ENCODE data around the gene ZNF618. TPM values are rescaled to one million over a fixed set of nuclear protein-coding genes. Genes with fewer than 3 reads are reported as not detected.

ZNF618 gene
- polyA plus RNA-seq, 1 of the 3 experiments (the other 2 are of a cell fraction): 6.2 TPM

DNA sequence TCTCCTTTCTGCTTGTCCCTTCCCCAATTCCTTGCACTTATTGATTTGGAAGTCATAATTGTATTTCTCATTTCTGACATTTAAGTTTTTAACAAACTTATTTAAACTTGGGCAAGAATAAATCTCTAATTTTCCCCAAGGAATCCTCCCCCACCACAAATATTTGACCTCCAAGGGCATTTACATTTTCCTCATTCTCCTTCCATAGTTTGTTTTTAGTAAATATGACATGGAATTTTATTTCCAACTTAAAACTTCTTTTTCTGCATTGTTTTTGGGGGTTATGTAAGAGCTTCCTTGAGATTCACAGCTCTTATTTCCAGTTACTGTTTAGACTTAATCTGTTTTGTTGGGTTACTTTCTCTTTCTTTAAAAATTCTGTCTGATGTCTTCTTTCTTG is 64.9 kb downstream of the ZNF618 start:
- Histone ChIP-seq H2AFZ (ENCODE audit: low read depth) (no peak overlapping the region), H3K27ac (ENCODE audit: low read depth in 2 of 2, low read length in 1 of 2) (no peak overlapping the region), H3K4me1 (ENCODE audit: control insufficient read depth in 1 of 2, insufficient read depth in 2 of 2, low read depth in 1 of 2, low read length in 1 of 2) (peaks cover 8 to 9% of the 10 kb centered on the region in 2 experiments; a peak in 3 of 4 replicates), H3K9me2 (no peaks in the 10 kb centered on the region), H3K4me2 (no peak overlapping the region), H3K4me3 (ENCODE audit: low read depth in 2 of 2, low read length in 1 of 2) (no peak overlapping the region), H3K27me3 (ENCODE audit: insufficient read depth) (no peaks in the 10 kb centered on the region), H4K20me1 (ENCODE audit: insufficient read depth) (peaks cover 9% of the 10 kb centered on the region), H3K9ac (no peak overlapping the region), H3K79me2 (ENCODE audit: insufficient read depth) (peaks cover 85% of the 10 kb centered on the region), H3F3A (replicated peaks; ENCODE audit: insufficient read depth) (peaks cover 11% of the 10 kb centered on the region), H3K9me3 (peaks cover 19% of the 10 kb centered on the region), H3K36me3 (replicated peaks in 1 of 2; ENCODE audit: control insufficient read depth in 1 of 2, insufficient read depth in 2 of 2, low read length in 1 of 2) (peaks cover 3 to 20% of the 10 kb centered on the region in 2 experiments)
- no peak for DNase-seq
- no peak for TF ChIP-seq EZH2phosphoT487 (IDR thresholded peaks at IDR 0.05; ENCODE audit: borderline replicate concordance, low read depth)
- TF ChIP-seq RXRA (IDR thresholded peaks at IDR 0.05; ENCODE audit: borderline replicate concordance, low read depth): no peak
- TF ChIP-seq GATA2 (CRISPR knock-in tag; IDR thresholded peaks at IDR 0.05): no peak
- TF ChIP-seq SIN3A (IDR thresholded peaks at IDR 0.05; ENCODE audit: borderline replicate concordance, low read depth, low read length): no peak
- TF ChIP-seq FOXM1 (IDR thresholded peaks at IDR 0.05; ENCODE audit: low read depth): no peak
- TF ChIP-seq, protein P1, sequence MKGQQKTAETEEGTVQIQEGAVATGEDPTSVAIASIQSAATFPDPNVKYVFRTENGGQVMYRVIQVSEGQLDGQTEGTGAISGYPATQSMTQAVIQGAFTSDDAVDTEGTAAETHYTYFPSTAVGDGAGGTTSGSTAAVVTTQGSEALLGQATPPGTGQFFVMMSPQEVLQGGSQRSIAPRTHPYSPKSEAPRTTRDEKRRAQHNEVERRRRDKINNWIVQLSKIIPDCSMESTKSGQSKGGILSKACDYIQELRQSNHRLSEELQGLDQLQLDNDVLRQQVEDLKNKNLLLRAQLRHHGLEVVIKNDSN (IDR thresholded peaks at IDR 0.05; ENCODE audit: borderline replicate concordance, low read depth): no peak
- no peak for TF ChIP-seq GABPA (IDR thresholded peaks at IDR 0.05; ENCODE audit: low read depth)
- no peak for TF ChIP-seq EP300 (IDR thresholded peaks at IDR 0.05; ENCODE audit: borderline replicate concordance in 1 of 2, low read depth in 1 of 2, low read length in 1 of 2)
- TF ChIP-seq NFIC (IDR thresholded peaks at IDR 0.05; ENCODE audit: borderline replicate concordance): no peak
- TF ChIP-seq, protein P2, sequence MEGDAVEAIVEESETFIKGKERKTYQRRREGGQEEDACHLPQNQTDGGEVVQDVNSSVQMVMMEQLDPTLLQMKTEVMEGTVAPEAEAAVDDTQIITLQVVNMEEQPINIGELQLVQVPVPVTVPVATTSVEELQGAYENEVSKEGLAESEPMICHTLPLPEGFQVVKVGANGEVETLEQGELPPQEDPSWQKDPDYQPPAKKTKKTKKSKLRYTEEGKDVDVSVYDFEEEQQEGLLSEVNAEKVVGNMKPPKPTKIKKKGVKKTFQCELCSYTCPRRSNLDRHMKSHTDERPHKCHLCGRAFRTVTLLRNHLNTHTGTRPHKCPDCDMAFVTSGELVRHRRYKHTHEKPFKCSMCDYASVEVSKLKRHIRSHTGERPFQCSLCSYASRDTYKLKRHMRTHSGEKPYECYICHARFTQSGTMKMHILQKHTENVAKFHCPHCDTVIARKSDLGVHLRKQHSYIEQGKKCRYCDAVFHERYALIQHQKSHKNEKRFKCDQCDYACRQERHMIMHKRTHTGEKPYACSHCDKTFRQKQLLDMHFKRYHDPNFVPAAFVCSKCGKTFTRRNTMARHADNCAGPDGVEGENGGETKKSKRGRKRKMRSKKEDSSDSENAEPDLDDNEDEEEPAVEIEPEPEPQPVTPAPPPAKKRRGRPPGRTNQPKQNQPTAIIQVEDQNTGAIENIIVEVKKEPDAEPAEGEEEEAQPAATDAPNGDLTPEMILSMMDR (IDR thresholded peaks at IDR 0.05): no peak
- TF ChIP-seq JUND (IDR thresholded peaks at IDR 0.05): no peak
- TF ChIP-seq RCOR1 (IDR thresholded peaks at IDR 0.05; ENCODE audit: low read length): no peak
- ChIA-PET POLR2A (no interaction called here), CTCF (no interaction called here)

DNA sequence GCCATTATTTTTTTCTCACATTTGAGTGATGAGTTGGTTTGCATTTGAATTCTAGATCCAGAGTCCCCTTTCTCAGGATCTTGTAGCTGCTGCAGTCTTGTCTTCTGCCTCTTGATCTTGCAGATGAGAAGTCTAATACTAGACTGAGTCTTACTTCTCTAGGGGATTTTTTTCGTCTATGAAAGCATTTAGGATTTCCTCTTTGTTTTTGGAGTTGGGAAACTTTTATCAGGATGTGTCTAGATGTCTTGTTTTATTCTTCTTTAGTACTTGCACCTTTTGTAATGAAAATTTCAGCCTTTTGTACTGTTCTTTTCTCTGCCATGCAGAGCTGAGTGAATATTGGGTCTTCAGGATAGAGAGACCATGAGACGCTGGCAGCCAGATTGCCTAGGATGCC is 65.4 kb downstream of the ZNF618 start:
- H3K27ac ChIP-seq (ENCODE audit: low read depth in 2 of 2, low read length in 1 of 2): no peak overlapping the region
- H2AFZ ChIP-seq (ENCODE audit: low read depth): no peak overlapping the region
- H3K79me2 ChIP-seq (ENCODE audit: insufficient read depth): peaks cover 84% of the 10 kb centered on the region
- peaks cover 9 to 10% of the 10 kb centered on the region in 2 experiments; a peak in 3 of 4 replicates for H3K4me1 ChIP-seq (ENCODE audit: control insufficient read depth in 1 of 2, insufficient read depth in 2 of 2, low read depth in 1 of 2, low read length in 1 of 2)
- POLR2A ChIA-PET: no interaction called here
- no peak overlapping the region for H3K9ac ChIP-seq
- H3K4me3 ChIP-seq (ENCODE audit: low read depth in 2 of 2, low read length in 1 of 2): no peak overlapping the region
- no peak for DNase-seq
- peaks cover 11% of the 10 kb centered on the region for H3F3A ChIP-seq (replicated peaks; ENCODE audit: insufficient read depth)
- peaks cover 19% of the 10 kb centered on the region for H3K9me3 ChIP-seq
- H3K4me2 ChIP-seq: no peak overlapping the region
- H3K27me3 ChIP-seq (ENCODE audit: insufficient read depth): no peaks in the 10 kb centered on the region
- WGBS (ENCODE audit: low lambda C conversion rate): 98% methylated on average over 2 of the region's 2 CpGs
- peaks cover 3 to 20% of the 10 kb centered on the region in 2 experiments for H3K36me3 ChIP-seq (replicated peaks in 1 of 2; ENCODE audit: control insufficient read depth in 1 of 2, insufficient read depth in 2 of 2, low read length in 1 of 2)
- H4K20me1 ChIP-seq (ENCODE audit: insufficient read depth): peaks cover 5% of the 10 kb centered on the region
- no peaks in the 10 kb centered on the region for H3K9me2 ChIP-seq
- CTCF ChIA-PET: no interaction called here
- no peak for TF ChIP-seq RCOR1 (IDR thresholded peaks at IDR 0.05; ENCODE audit: low read length)
- TF ChIP-seq EP300 (IDR thresholded peaks at IDR 0.05; ENCODE audit: borderline replicate concordance in 1 of 2, low read depth in 1 of 2, low read length in 1 of 2): no peak
- no peak for TF ChIP-seq JUND (IDR thresholded peaks at IDR 0.05)
- no peak for TF ChIP-seq TCF12 (IDR thresholded peaks at IDR 0.05)
- no peak for TF ChIP-seq GABPA (IDR thresholded peaks at IDR 0.05; ENCODE audit: low read depth)
- TF ChIP-seq, protein P3, sequence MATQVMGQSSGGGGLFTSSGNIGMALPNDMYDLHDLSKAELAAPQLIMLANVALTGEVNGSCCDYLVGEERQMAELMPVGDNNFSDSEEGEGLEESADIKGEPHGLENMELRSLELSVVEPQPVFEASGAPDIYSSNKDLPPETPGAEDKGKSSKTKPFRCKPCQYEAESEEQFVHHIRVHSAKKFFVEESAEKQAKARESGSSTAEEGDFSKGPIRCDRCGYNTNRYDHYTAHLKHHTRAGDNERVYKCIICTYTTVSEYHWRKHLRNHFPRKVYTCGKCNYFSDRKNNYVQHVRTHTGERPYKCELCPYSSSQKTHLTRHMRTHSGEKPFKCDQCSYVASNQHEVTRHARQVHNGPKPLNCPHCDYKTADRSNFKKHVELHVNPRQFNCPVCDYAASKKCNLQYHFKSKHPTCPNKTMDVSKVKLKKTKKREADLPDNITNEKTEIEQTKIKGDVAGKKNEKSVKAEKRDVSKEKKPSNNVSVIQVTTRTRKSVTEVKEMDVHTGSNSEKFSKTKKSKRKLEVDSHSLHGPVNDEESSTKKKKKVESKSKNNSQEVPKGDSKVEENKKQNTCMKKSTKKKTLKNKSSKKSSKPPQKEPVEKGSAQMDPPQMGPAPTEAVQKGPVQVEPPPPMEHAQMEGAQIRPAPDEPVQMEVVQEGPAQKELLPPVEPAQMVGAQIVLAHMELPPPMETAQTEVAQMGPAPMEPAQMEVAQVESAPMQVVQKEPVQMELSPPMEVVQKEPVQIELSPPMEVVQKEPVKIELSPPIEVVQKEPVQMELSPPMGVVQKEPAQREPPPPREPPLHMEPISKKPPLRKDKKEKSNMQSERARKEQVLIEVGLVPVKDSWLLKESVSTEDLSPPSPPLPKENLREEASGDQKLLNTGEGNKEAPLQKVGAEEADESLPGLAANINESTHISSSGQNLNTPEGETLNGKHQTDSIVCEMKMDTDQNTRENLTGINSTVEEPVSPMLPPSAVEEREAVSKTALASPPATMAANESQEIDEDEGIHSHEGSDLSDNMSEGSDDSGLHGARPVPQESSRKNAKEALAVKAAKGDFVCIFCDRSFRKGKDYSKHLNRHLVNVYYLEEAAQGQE (IDR thresholded peaks at IDR 0.05; ENCODE audit: low read depth, low read length): no peak
- no peak for TF ChIP-seq RAD21 (IDR thresholded peaks at IDR 0.05; ENCODE audit: low read length)
- TF ChIP-seq NRF1 (IDR thresholded peaks at IDR 0.05; ENCODE audit: low read depth, low read length): no peak
- TF ChIP-seq POLR2AphosphoS5 (IDR thresholded peaks at IDR 0.05; ENCODE audit: low read depth, low read length): no peak
- TF ChIP-seq, protein P4, sequence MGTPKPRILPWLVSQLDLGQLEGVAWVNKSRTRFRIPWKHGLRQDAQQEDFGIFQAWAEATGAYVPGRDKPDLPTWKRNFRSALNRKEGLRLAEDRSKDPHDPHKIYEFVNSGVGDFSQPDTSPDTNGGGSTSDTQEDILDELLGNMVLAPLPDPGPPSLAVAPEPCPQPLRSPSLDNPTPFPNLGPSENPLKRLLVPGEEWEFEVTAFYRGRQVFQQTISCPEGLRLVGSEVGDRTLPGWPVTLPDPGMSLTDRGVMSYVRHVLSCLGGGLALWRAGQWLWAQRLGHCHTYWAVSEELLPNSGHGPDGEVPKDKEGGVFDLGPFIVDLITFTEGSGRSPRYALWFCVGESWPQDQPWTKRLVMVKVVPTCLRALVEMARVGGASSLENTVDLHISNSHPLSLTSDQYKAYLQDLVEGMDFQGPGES (IDR thresholded peaks at IDR 0.05; ENCODE audit: low read depth, low read length): no peak
- TF ChIP-seq TEAD4 (IDR thresholded peaks at IDR 0.05; ENCODE audit: borderline replicate concordance, insufficient read depth): no peak
- TF ChIP-seq, protein P5, sequence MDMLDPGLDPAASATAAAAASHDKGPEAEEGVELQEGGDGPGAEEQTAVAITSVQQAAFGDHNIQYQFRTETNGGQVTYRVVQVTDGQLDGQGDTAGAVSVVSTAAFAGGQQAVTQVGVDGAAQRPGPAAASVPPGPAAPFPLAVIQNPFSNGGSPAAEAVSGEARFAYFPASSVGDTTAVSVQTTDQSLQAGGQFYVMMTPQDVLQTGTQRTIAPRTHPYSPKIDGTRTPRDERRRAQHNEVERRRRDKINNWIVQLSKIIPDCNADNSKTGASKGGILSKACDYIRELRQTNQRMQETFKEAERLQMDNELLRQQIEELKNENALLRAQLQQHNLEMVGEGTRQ (IDR thresholded peaks at IDR 0.05; ENCODE audit: borderline replicate concordance, low read depth, low read length): no peak
